CD4-positive, alpha-beta memory T cell (primary cell): ENCODE measurements around the gene TMEM106B. TPM values are rescaled to one million over a fixed set of nuclear protein-coding genes. Genes with fewer than 3 reads are reported as not detected.
A peak's percentile ranks its signal among the peaks of the same experiment; 100 is the strongest.

Source experiments
- CTCF ChIA-PET: fragments of 350-600 bp; sonication (Branson Sonifier 250); formaldehyde crosslinking; loops from one replicate; lab custom pipeline; 2021; ENCODE audit warnings: inconsistent platforms; ENCODE audit not compliant: partially characterized antibody; lab: Charles Lee
- POLR2A ChIA-PET: fragments of 350-600 bp; sonication (Branson Sonifier 250); formaldehyde crosslinking; loops from one replicate; lab custom pipeline; 2021; ENCODE audit not compliant: partially characterized antibody; lab: Charles Lee
- DNase-seq, 5 donors: peaks; one replicate each; pipeline versions ENCODE4 v3.0.0 to v3.0.0-alpha.2; 2020 to 2022; ENCODE audit warnings: mixed read lengths in 1 of 5
- H3K27ac ChIP-seq: one replicate; pipeline ENCODE4 v1.7.0; 2013; ENCODE audit warnings: low read depth, low read length
- H3K27me3 ChIP-seq: 2 replicates; pipeline ENCODE4 v1.7.0; 2013; ENCODE audit warnings: mild to moderate bottlenecking, low read length, moderate library complexity; ENCODE audit not compliant: insufficient read depth
- H3K36me3 ChIP-seq: 2 replicates; pipeline ENCODE4 v1.7.0; 2013; ENCODE audit warnings: mild to moderate bottlenecking, low read length, moderate library complexity; ENCODE audit not compliant: insufficient read depth
- H3K4me1 ChIP-seq: 2 replicates; pipeline ENCODE4 v1.7.0; 2013; ENCODE audit warnings: mild to moderate bottlenecking, low read length, moderate library complexity; ENCODE audit not compliant: insufficient read depth
- H3K4me3 ChIP-seq, 2 donors: one replicate each; pipeline ENCODE4 v1.7.0; 2013; ENCODE audit warnings: low read length in 2 of 2, mild to moderate bottlenecking in 1 of 2
- H3K9me3 ChIP-seq, 2 donors: one replicate each; pipeline ENCODE4 v1.7.0; 2013; ENCODE audit warnings: low read length in 2 of 2, control low read depth in 1 of 2; ENCODE audit not compliant: control insufficient read depth in 1 of 2
- H3K27ac Mint-ChIP-seq, 7 donors: one replicate each; pipeline ENCODE4 v1.8.0; 2020 to 2021; ENCODE audit warnings: mixed read lengths in 7 of 7, mild to moderate bottlenecking in 6 of 7, inconsistent platforms in 3 of 7, moderate library complexity in 3 of 7
- H3K27me3 Mint-ChIP-seq, 2 donors: one replicate each; pipeline ENCODE4 v1.8.0; 2020 to 2021; ENCODE audit warnings: mixed read lengths in 2 of 2
- H3K36me3 Mint-ChIP-seq, 2 donors: one replicate each; pipeline ENCODE4 v1.8.0; 2020 to 2021; ENCODE audit warnings: mixed read lengths in 2 of 2, inconsistent platforms in 1 of 2, mild to moderate bottlenecking in 1 of 2
- H3K4me1 Mint-ChIP-seq, 4 donors: one replicate each; pipeline ENCODE4 v1.8.0; 2020 to 2021; ENCODE audit warnings: mixed read lengths in 4 of 4, mild to moderate bottlenecking in 1 of 4
- H3K4me3 Mint-ChIP-seq, 8 donors: one replicate each; pipeline ENCODE4 v1.8.0; 2020 to 2021; ENCODE audit warnings: mixed read lengths in 8 of 8, mild to moderate bottlenecking in 7 of 8, moderate library complexity in 6 of 8, inconsistent platforms in 3 of 8
- H3K9me3 Mint-ChIP-seq, 8 donors: one replicate each; pipeline ENCODE4 v1.8.0; 2020 to 2021; ENCODE audit warnings: mixed read lengths in 8 of 8, mild to moderate bottlenecking in 5 of 8, inconsistent platforms in 3 of 8, moderate library complexity in 1 of 8
- intact Hi-C: fragments of 100-400 bp; cut with micrococcal nuclease; formaldehyde crosslinking; loops from one replicate; pipeline ENCODE4 v1.15.1; 2023
- polyA plus RNA-seq, 2 donors: library from polyadenylated mRNA; unstranded; fragments of 300-500 nt; fragmentation: Illumina TruSeq; gene quantifications; one replicate each; pipeline ENCODE4 v1.2.3, GENCODE V29; 2021
- total RNA-seq, 2 experiments: library from RNA; stranded (reverse); gene quantifications; one replicate each; pipeline ENCODE4 v1.2.3, GENCODE V29; 2021

Gene TMEM106B
- total and polyA plus RNA-seq, 4 experiments from 2014 or later: 37.2 to 62.2 (median 51.7) TPM

DNA sequence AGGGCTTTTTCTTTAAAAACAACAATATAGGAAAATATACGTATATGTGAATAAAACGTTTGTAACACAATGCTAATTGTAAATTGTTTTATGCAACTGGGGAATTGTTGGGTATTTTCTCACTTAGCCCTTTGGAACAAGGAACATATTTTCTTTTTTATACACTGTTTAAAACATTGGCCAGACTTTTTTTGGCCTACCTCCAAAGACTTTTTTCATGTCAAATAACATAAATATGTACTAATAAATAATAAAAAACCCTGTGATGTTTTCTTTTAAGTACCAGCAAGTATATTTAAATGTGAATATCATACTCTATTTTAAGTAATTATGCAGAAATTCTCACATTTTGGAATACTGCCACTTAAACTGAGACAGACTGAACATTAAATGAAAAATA lies 15.7 kb downstream of the TMEM106B start:
- H3K27me3 Mint-ChIP-seq: no peaks in the 10 kb centered on the region
- DNase-seq: no peak
- Histone ChIP-seq H3K9me3 (no peaks in the 10 kb centered on the region), H3K27me3 (no peaks in the 10 kb centered on the region), H3K4me1 (peaks cover 32% of the 10 kb centered on the region), H3K27ac (no peak overlapping the region), H3K4me3 (no peak overlapping the region), H3K36me3 (no peaks in the 10 kb centered on the region)
- POLR2A ChIA-PET: no interaction called here
- intact Hi-C loops: loop anchor here (2.0 kb wide), 1 partner anchor 16 kb away; no protein-coding TSS in a partner anchor
- CTCF ChIA-PET: no interaction called here
- peaks cover 37 to 49% of the 10 kb centered on the region in 2 donors for H3K36me3 Mint-ChIP-seq
- peak overlapping the region in 1 of 7 donors; percentile 30 for H3K27ac Mint-ChIP-seq
- H3K4me3 Mint-ChIP-seq: no peak overlapping the region
- peaks cover 20 to 47% (median 37%) of the 10 kb centered on the region in 4 donors for H3K4me1 Mint-ChIP-seq
- peaks cover 0 to 8% (median 0%) of the 10 kb centered on the region in 8 donors for H3K9me3 Mint-ChIP-seq

DNA sequence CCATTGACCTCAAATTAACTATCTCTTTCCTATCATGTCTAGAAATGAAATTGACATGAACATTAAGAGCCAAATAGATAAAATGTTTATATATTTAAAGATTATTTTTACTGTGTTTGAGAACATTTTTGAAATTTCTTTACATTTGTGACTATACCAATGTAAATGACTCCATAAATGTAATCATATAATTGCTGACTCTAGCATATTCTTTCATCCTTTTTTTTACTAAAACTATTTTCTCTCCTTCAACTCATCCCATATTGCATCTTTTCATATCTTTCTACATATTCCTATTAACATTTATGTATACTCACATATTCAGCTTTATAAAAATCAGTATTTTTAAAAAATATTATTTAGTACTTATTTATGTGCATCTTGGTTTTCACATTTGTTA lies 16.9 kb downstream of the TMEM106B start:
- Mint-ChIP-seq H3K4me1 (peaks cover 10 to 35% (median 25%) of the 10 kb centered on the region in 4 donors), H3K27ac (no peak overlapping the region), H3K9me3 (peaks cover 0 to 8% (median 0%) of the 10 kb centered on the region in 8 donors), H3K27me3 (no peaks in the 10 kb centered on the region), H3K36me3 (peaks cover 38 to 51% of the 10 kb centered on the region in 2 donors), H3K4me3 (no peak overlapping the region)
- intact Hi-C loops: no loop called here
- Histone ChIP-seq H3K4me1 (peaks cover 19% of the 10 kb centered on the region), H3K27ac (no peak overlapping the region), H3K9me3 (no peaks in the 10 kb centered on the region), H3K4me3 (no peak overlapping the region), H3K36me3 (no peaks in the 10 kb centered on the region), H3K27me3 (no peaks in the 10 kb centered on the region)
- ChIA-PET POLR2A (interaction anchor here (1.4 kb wide), 1 partner anchor 17 kb away, joined by 4 read pairs; the partner anchor contains the start of gene TMEM106B), CTCF (interaction anchor here (1.7 kb wide), 1 partner anchor 74 kb away, joined by 3 read pairs; no protein-coding TSS in a partner anchor)
- DNase-seq: no peak

DNA sequence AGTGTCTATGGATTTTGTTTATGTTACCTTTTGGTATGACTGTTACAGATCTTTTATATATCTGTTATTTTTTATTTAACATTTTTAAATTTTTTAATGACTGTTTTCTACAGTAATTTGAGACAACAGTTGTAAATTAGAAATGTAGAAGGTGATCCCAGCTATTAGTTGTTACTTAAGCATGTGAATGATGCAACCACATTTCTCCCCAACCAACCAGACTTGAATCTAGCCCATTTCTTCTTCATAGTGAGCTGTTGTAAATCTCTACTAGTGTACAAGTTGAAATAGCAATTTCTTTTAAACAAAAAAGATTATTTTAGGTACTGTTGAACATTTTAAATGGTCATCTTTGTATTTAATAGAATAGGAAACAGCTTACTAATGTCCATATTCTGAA lies 18.0 kb downstream of the TMEM106B start:
- H3K36me3 Mint-ChIP-seq: peaks cover 44 to 48% of the 10 kb centered on the region in 2 donors
- H3K27me3 Mint-ChIP-seq: no peaks in the 10 kb centered on the region
- POLR2A ChIA-PET: interaction anchor here (0.8 to 1.4 kb wide), 3 partner anchors 9 to 18 kb away, joined by 3 to 4 read pairs (median 3); partner anchors contain the start of gene TMEM106B

DNA sequence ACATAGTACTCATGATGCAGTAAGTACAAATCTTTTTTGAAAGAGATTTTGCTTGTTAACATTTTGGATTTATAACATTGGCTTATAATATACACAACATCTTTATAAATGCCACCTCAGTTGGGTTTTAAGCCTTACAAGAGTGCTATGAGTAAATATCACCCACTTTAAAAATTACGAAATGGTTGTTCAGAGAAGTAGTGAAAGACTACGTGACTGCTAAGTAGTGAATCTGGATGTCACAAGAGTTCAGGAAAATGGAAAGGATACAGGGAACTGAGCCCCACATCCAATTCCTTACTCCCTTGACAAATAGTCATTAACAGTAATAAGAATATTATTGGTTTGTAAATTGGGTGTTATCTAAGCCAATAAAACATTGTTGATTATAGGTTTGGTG lies 20.0 kb downstream of the TMEM106B start:
- H3K4me3 ChIP-seq: no peak overlapping the region
- H3K27me3 ChIP-seq: no peaks in the 10 kb centered on the region
- CTCF ChIA-PET: no interaction called here
- no peak overlapping the region for H3K27ac ChIP-seq
- POLR2A ChIA-PET: no interaction called here
- H3K4me1 ChIP-seq: peaks cover 6% of the 10 kb centered on the region
- Mint-ChIP-seq H3K27ac (no peak overlapping the region), H3K9me3 (peaks cover 0 to 3% (median 0%) of the 10 kb centered on the region in 8 donors), H3K4me1 (peaks cover 4 to 6% (median 5%) of the 10 kb centered on the region in 4 donors), H3K27me3 (no peaks in the 10 kb centered on the region), H3K4me3 (no peak overlapping the region), H3K36me3 (peaks cover 35 to 36% of the 10 kb centered on the region in 2 donors)
- no peaks in the 10 kb centered on the region for H3K36me3 ChIP-seq
- H3K9me3 ChIP-seq: no peaks in the 10 kb centered on the region
- intact Hi-C loops: no loop called here
- DNase-seq: no peak

More for the DNA sequence above, 18.0 kb downstream of the TMEM106B start:
- Mint-ChIP-seq H3K9me3 (peaks cover 0 to 8% (median 0%) of the 10 kb centered on the region in 8 donors), H3K27ac (no peak overlapping the region), H3K4me1 (peaks cover 7 to 24% (median 18%) of the 10 kb centered on the region in 4 donors), H3K4me3 (no peak overlapping the region)
- H3K4me3 ChIP-seq: no peak overlapping the region
- H3K36me3 ChIP-seq: no peaks in the 10 kb centered on the region
- H3K4me1 ChIP-seq: peaks cover 9% of the 10 kb centered on the region
- DNase-seq: no peak
- H3K27me3 ChIP-seq: no peaks in the 10 kb centered on the region
- intact Hi-C loops: no loop called here
- no peak overlapping the region for H3K27ac ChIP-seq
- H3K9me3 ChIP-seq: no peaks in the 10 kb centered on the region
- CTCF ChIA-PET: interaction anchor here (1.5 to 1.7 kb wide), 3 partner anchors 18 to 73 kb away, joined by 3 to 6 read pairs (median 3); partner anchors contain the start of gene TMEM106B

DNA sequence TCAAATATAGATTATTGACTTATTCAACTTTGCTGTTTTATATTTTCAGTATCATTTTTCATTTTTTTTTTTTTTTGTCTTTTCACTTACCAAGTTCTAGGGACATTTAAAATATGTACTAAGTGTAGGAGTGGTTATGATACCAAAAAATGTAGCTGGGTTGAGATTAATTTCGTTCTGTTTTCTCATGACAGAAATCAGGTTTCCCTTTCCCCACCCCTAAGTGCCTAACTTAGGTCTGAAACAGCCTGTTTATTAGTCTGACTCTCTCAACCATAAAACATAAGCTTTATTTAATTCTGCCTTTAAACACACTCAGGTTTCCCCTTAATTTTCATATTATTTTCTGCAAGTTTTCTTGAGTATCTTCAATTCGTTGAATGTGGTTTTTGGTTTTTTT lies 22.1 kb downstream of the TMEM106B start:
- H3K27me3 Mint-ChIP-seq: no peaks in the 10 kb centered on the region
- intact Hi-C loops: no loop called here
- Histone ChIP-seq H3K9me3 (no peaks in the 10 kb centered on the region), H3K27ac (no peak overlapping the region), H3K27me3 (no peaks in the 10 kb centered on the region), H3K4me3 (no peak overlapping the region), H3K4me1 (no peaks in the 10 kb centered on the region), H3K36me3 (peaks cover 4% of the 10 kb centered on the region)
- DNase-seq: no peak
- H3K9me3 Mint-ChIP-seq: peaks cover 0 to 4% (median 0%) of the 10 kb centered on the region in 8 donors
- H3K36me3 Mint-ChIP-seq: peaks cover 37 to 41% of the 10 kb centered on the region in 2 donors
- H3K4me1 Mint-ChIP-seq: peaks cover 0 to 4% (median 1%) of the 10 kb centered on the region in 4 donors
- CTCF ChIA-PET: interaction anchor here (1.6 kb wide), 1 partner anchor 22 kb away, joined by 6 read pairs; the partner anchor contains the start of gene TMEM106B
- no peak overlapping the region for H3K27ac Mint-ChIP-seq
- no peak overlapping the region for H3K4me3 Mint-ChIP-seq
- POLR2A ChIA-PET: no interaction called here

DNA sequence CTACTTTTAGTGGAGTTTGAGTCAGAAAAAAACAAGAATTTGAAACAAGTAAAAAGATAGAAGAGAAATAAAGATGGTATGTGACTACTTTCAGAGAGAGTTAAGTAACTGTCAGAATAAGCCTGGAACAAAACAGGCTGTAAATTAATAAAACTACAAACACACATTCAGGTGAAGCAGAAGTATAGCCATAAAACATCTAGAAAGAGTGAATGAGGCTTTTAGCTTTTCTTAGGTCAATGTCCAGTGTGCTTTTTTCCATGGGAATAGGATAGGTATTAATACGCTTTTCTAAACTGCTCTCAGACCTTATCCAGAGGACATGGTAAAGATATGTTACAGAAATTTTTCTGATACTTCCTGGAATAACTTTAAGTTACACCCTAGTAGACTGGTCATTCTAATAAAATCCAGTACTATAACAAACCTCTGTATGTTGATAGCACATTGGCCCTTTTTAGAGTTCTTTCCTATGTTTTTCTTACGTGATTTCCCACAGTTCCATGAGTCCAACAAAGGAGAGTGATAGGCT lies 23.3 kb downstream of the TMEM106B start:
- Histone ChIP-seq H3K27ac (no peak overlapping the region), H3K4me1 (no peaks in the 10 kb centered on the region), H3K36me3 (peaks cover 5% of the 10 kb centered on the region), H3K27me3 (no peaks in the 10 kb centered on the region), H3K4me3 (no peak overlapping the region), H3K9me3 (no peaks in the 10 kb centered on the region)
- Mint-ChIP-seq H3K27ac (peak overlapping the region in 1 of 7 donors; percentile 73), H3K36me3 (peaks cover 46 to 51% of the 10 kb centered on the region in 2 donors), H3K4me1 (peaks cover 3 to 9% (median 4%) of the 10 kb centered on the region in 4 donors), H3K27me3 (no peaks in the 10 kb centered on the region), H3K9me3 (peaks cover 0 to 8% (median 0%) of the 10 kb centered on the region in 8 donors), H3K4me3 (no peak overlapping the region)
- CTCF ChIA-PET: no interaction called here
- POLR2A ChIA-PET: no interaction called here
- no peak for DNase-seq
- intact Hi-C loops: no loop called here

DNA sequence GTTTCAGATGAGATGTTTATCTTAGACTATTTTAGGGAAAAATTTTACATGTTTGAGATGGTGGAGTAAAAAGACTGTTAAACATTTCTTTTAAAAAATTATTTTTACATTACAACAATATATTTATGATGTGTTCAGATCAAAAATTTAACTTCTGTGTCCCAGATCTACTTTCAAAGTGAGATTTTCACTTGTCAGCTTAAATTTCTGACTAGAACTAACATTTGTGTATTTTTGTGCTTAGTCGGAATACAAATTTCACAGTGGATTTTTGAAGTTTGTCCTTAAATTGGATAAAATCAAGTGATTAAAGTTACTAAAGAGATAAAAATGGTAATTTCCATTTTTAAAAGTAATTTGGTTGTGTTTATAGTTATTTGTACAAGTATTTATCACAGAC lies 24.9 kb downstream of the TMEM106B start:
- peaks cover 6% of the 10 kb centered on the region for H3K4me1 ChIP-seq
- H3K36me3 ChIP-seq: peaks cover 5% of the 10 kb centered on the region
- Mint-ChIP-seq H3K27me3 (no peaks in the 10 kb centered on the region), H3K4me3 (no peak overlapping the region), H3K36me3 (peaks cover 41 to 54% of the 10 kb centered on the region in 2 donors), H3K27ac (no peak overlapping the region), H3K9me3 (peaks cover 0 to 8% (median 0%) of the 10 kb centered on the region in 8 donors), H3K4me1 (peaks cover 12 to 17% (median 14%) of the 10 kb centered on the region in 4 donors)
- intact Hi-C loops: no loop called here
- ChIA-PET CTCF (no interaction called here), POLR2A (no interaction called here)
- H3K27me3 ChIP-seq: no peaks in the 10 kb centered on the region
- H3K9me3 ChIP-seq: no peaks in the 10 kb centered on the region
- no peak for DNase-seq
- no peak overlapping the region for H3K4me3 ChIP-seq
- H3K27ac ChIP-seq: no peak overlapping the region
